Ramos (cell line): Measurements from ENCODE around the gene MAD1L1.

ENCODE experiments used
- in situ Hi-C: fragments of 300-500 bp; cut with MboI; formaldehyde crosslinking; loops from one replicate; pipeline ENCODE4 v1.14.3; 2022; ENCODE audit warnings: low sequenced_read_pairs; ENCODE audit not compliant: unreplicated experiment

The MAD1L1 gene

GRCh38 chr7:2029936-2030335 is 202.8 kb downstream of the MAD1L1 start:
- in situ Hi-C loops: no loop called here

GRCh38 chr7:2029211-2029905 is 203.4 kb downstream of the MAD1L1 start:
- in situ Hi-C loops: no loop called here

GRCh38 chr7:2028733-2029132 is 204.0 kb downstream of the MAD1L1 start:
- in situ Hi-C loops: no loop called here

GRCh38 chr7:2025188-2025587 is 207.6 kb downstream of the MAD1L1 start:
- in situ Hi-C loops: no loop called here

DNA sequence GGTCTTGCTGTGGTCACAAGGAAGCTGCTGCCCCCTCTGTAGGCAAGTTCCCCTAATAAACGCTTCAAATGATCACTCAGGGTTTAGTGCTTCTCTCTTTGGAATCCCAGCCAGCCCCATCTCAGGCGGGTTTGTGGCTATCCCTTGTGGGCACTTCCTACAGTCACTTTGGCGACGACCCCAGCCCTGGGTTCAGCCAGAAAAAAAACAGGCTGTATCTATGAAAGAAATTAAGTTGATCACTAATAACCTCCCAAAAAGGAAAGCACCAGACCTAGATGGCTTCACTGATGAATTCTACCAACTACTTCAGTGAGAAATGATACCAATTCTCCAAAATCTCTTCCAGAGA is 208.2 kb downstream of the MAD1L1 start:
- in situ Hi-C loops: no loop called here

- in situ Hi-C loops: no loop called here
Measured at GRCh38 chr7:2023877-2024566, 208.7 kb downstream of the MAD1L1 start.

- in situ Hi-C loops: no loop called here
Measured at GRCh38 chr7:2022737-2023250, 210.0 kb downstream of the MAD1L1 start.

DNA sequence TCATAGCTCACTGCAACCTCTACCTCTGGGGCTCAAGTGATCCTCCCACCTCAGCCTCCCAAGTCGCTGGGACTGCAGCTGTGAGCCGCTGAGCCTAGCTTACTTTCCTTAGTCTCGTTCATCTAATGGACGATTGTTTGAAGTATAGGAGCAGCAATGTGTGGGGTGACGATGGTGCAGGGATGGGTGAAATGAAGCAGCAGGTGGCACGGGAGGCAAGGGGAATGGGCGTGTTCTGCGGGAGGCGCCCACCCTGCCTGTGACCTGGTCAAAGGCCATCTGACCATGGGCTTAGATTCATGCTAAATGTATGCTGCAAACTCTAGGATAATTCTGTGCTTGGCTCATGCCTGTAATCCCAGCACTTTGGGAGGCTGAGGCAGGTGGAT is 210.7 kb downstream of the MAD1L1 start:
- in situ Hi-C loops: no loop called here

GRCh38 chr7:2019711-2020511 is 212.8 kb downstream of the MAD1L1 start:
- in situ Hi-C loops: no loop called here

- in situ Hi-C loops: no loop called here
Measured at GRCh38 chr7:2019461-2019710, 213.4 kb downstream of the MAD1L1 start.

GRCh38 chr7:2018569-2019460 is 213.9 kb downstream of the MAD1L1 start:
- in situ Hi-C loops: no loop called here

- in situ Hi-C loops: no loop called here
Measured at GRCh38 chr7:2017914-2018568, 214.7 kb downstream of the MAD1L1 start.

DNA sequence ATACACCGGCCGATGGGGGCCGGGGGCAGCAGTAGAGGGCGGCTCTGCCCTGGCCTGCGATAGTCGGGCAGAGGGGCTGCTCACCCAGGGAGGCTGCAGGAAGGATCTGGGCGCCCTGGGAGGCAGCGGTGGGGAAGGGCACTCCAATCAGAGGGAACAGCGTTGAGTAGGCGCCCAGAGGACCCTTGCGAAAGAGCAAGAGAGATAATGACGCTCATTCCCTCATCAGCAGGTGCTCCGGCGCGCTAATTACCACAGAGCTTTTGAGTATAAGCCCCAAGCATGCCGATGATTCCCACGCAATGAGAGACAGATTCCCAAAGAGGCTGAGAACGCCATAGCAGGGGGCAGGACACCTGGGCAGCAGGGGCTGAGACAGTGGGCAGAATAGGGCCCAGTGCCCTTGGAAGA is 215.3 kb downstream of the MAD1L1 start:
- in situ Hi-C loops: no loop called here

DNA sequence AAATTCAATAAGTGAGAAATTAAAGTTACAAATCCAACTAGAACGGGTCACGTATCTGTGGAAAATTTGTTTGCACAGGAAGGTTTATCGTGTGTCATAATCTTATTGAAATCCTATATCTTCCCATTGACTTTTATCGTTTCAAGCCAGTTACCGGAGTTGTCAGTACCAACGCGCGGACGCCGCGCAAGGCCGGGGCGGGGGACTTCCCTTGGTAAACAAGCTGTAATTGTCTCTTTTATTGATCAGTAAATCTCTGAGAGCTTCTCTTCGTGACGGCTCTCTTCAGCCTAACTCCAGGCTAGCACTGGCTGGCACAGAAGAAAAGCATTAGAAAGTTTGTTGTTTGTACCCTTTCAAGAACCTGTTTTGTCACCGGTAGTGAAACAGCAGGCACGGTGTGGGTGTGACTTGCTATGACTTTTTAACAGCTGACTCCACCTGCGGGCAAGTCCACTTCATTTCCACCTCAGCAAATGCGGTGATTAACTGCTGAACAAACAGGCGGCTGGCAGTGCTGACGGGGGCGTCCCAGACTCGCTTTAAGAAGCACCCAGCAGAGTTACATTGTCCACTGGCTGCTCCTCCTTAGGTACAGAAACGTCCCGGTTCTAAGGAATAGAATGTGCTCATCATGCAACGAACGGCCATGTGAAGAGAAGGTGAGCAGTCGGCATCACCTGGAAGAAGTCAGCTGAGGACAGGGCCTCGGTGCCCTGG is 215.8 kb downstream of the MAD1L1 start:
- in situ Hi-C loops: no loop called here

DNA sequence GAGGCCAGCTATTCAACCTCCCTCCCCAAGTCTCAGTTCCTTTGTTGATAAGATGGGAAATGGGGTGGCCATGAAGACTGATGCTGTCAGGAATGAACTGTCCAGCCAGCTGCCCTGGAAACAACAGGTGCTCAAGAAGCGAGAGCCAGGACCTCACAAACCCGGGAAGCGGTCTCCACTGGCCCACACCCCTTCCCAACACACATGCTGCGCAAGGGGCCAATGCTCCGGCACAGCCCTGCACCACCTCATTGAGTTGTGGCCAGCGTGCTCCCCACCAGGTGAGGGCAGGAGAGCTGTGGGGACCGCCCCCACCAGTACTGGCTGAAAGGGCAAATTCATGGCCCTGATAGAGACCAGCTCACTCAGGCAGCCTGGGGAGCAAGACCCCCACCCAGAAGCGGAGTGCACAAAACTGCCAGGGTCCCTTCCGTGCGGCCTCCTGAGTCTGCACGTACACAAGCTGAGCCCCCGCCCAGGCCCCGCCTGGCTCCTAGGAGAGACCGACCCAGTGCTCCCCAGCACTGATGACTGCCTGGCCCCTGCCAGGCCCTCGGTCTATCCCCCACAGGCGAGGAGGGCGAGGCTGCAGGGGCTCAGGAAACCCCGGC is 216.6 kb downstream of the MAD1L1 start:
- in situ Hi-C loops: no loop called here

- in situ Hi-C loops: no loop called here
Measured at GRCh38 chr7:2015251-2015871, 217.4 kb downstream of the MAD1L1 start.

- in situ Hi-C loops: no loop called here
Measured at GRCh38 chr7:2014391-2015241, 218.1 kb downstream of the MAD1L1 start.
